K562 (cell line): ENCODE data around the gene USP24. TPM values are rescaled to one million over a fixed set of nuclear protein-coding genes. Genes with fewer than 3 reads are reported as not detected.

Experiments used
- DMBX1 ChIP-seq: fragments of 250-450 bp; sonication (Bioruptor Pico); IDR thresholded peaks from 2 replicates; pipeline ENCODE4 v1.8.0; 2022; ENCODE audit warnings: inconsistent platforms, mild to moderate bottlenecking, moderate library complexity, borderline replicate concordance
- NFE2 ChIP-seq: IDR thresholded peaks from 2 replicates; pipeline ENCODE4 v1.6.1; 2014; ENCODE audit warnings: antibody characterized with exemption, low read depth
- ZNF780A ChIP-seq: fragments of 250-450 bp; sonication (Bioruptor Pico); IDR thresholded peaks from 2 replicates; pipeline ENCODE4 v1.5.0; 2021; ENCODE audit warnings: mild to moderate bottlenecking
- polyA plus RNA-seq, 8 experiments: library from polyadenylated mRNA; depleted of rRNA in 4 of 8; stranded (reverse) in 5 of 8; unstranded in 3 of 8; fragments of >200 nt; fragmentation: Nextera tagmentation in 2 of 8; fragmentation: Illumina TruSeq in 1 of 8; extraction: Ambion mirVana in 2 of 8; extraction: Trizol in 1 of 8; gene quantifications; 2 replicates each; pipeline versions ENCODE4 v1.2.1 to v1.2.3, GENCODE V29; 2011 to 2014; ENCODE audit warnings: inconsistent platforms in 1 of 8, missing spikeins in 1 of 8
- total RNA-seq, 7 experiments: library from RNA; depleted of rRNA in 6 of 7; stranded (reverse); fragments of >200 nt in 6 of 7; fragmentation: Illumina TruSeq in 2 of 7; extraction: Trizol in 2 of 7; gene quantifications; 2 replicates each; pipeline versions ENCODE4 v1.2.1 to v1.2.3, GENCODE V29; 2011 to 2021; ENCODE audit warnings: low replicate concordance in 1 of 7
- TF ChIP-seq, protein P1 (sequence below): sonication (generic); formaldehyde crosslinking; IDR thresholded peaks from 2 replicates; pipeline ENCODE4 v1.8.0; 2023; ENCODE audit warnings: mild to moderate bottlenecking, missing genetic modification reagents
- TF ChIP-seq, protein P2 (sequence below): fragments of 450-650 bp; IDR thresholded peaks from 2 replicates; pipeline ENCODE4 v1.6.1; 2018; ENCODE audit not compliant: partially characterized antibody
- TF ChIP-seq, protein P3 (sequence below), 2 experiments: fragments of 200-800 bp in 1 of 2; sonication (Bioruptor generic) in 1 of 2; sonication (generic) in 1 of 2; formaldehyde crosslinking in 1 of 2; IDR thresholded peaks in 1 of 2; conservative IDR thresholded peaks in 1 of 2; 2 replicates each; pipeline versions ENCODE4 v1.5.0 to v1.6.1; 2016 to 2020; ENCODE audit warnings: missing compliant biosample characterization in 1 of 2, missing genetic modification characterization in 1 of 2, missing genetic modification reagents in 1 of 2
- TF ChIP-seq, protein P4 (sequence below): fragments of 250-450 bp; sonication (Bioruptor Pico); IDR thresholded peaks from 2 replicates; pipeline ENCODE4 v1.4.0; 2020; ENCODE audit warnings: mild to moderate bottlenecking, moderate library complexity
- TF ChIP-seq, protein P5 (sequence below): fragments of 200-800 bp; sonication (Bioruptor generic); IDR thresholded peaks from 2 replicates; pipeline ENCODE4 v1.6.1; 2017; ENCODE audit warnings: missing genetic modification characterization, missing compliant biosample characterization
- TF ChIP-seq, protein P6 (sequence below): IDR thresholded peaks from 2 replicates; pipeline ENCODE4 v1.6.1; 2012; ENCODE audit warnings: low read depth, low read length, improper control_type of control experiment, borderline replicate concordance
- TF ChIP-seq, protein P7 (sequence below), 2 experiments: fragments of 450-650 bp; conservative IDR thresholded peaks; 2 replicates each; pipeline ENCODE4 v1.6.1; 2017; ENCODE audit warnings: mild to moderate bottlenecking in 2 of 2, moderate library complexity in 2 of 2

USP24 gene
- total and polyA plus RNA-seq, 9 of the 15 experiments (the other 6 are each of a cell fraction or from before 2014, with no cell fraction given): 7.7 to 62.6 (median 36.8) TPM

DNA sequence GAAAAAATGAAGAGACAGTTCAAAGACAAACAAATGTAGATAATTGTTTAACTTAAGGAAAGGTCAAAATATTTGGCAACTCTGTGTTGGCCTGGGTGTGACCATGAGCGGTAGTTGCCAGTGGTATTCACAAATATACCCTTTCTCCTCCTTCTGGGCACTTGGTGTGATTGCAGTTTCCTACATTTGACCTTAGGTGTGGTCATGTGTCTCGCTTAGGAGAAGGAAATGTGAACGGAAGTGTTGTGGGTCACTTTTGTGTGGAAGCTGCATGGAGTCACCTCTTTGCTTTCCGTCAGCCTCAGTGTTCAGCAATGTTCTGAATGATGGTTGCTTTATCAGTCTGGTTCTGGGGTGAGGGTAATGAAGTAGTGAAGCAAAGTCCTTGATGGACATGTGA lies 179.3 kb downstream of the USP24 start (continued):
- TF ChIP-seq, protein P1, sequence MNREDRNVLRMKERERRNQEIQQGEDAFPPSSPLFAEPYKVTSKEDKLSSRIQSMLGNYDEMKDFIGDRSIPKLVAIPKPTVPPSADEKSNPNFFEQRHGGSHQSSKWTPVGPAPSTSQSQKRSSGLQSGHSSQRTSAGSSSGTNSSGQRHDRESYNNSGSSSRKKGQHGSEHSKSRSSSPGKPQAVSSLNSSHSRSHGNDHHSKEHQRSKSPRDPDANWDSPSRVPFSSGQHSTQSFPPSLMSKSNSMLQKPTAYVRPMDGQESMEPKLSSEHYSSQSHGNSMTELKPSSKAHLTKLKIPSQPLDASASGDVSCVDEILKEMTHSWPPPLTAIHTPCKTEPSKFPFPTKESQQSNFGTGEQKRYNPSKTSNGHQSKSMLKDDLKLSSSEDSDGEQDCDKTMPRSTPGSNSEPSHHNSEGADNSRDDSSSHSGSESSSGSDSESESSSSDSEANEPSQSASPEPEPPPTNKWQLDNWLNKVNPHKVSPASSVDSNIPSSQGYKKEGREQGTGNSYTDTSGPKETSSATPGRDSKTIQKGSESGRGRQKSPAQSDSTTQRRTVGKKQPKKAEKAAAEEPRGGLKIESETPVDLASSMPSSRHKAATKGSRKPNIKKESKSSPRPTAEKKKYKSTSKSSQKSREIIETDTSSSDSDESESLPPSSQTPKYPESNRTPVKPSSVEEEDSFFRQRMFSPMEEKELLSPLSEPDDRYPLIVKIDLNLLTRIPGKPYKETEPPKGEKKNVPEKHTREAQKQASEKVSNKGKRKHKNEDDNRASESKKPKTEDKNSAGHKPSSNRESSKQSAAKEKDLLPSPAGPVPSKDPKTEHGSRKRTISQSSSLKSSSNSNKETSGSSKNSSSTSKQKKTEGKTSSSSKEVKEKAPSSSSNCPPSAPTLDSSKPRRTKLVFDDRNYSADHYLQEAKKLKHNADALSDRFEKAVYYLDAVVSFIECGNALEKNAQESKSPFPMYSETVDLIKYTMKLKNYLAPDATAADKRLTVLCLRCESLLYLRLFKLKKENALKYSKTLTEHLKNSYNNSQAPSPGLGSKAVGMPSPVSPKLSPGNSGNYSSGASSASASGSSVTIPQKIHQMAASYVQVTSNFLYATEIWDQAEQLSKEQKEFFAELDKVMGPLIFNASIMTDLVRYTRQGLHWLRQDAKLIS (CRISPR knock-in tag): no peak
- TF ChIP-seq, protein P2, sequence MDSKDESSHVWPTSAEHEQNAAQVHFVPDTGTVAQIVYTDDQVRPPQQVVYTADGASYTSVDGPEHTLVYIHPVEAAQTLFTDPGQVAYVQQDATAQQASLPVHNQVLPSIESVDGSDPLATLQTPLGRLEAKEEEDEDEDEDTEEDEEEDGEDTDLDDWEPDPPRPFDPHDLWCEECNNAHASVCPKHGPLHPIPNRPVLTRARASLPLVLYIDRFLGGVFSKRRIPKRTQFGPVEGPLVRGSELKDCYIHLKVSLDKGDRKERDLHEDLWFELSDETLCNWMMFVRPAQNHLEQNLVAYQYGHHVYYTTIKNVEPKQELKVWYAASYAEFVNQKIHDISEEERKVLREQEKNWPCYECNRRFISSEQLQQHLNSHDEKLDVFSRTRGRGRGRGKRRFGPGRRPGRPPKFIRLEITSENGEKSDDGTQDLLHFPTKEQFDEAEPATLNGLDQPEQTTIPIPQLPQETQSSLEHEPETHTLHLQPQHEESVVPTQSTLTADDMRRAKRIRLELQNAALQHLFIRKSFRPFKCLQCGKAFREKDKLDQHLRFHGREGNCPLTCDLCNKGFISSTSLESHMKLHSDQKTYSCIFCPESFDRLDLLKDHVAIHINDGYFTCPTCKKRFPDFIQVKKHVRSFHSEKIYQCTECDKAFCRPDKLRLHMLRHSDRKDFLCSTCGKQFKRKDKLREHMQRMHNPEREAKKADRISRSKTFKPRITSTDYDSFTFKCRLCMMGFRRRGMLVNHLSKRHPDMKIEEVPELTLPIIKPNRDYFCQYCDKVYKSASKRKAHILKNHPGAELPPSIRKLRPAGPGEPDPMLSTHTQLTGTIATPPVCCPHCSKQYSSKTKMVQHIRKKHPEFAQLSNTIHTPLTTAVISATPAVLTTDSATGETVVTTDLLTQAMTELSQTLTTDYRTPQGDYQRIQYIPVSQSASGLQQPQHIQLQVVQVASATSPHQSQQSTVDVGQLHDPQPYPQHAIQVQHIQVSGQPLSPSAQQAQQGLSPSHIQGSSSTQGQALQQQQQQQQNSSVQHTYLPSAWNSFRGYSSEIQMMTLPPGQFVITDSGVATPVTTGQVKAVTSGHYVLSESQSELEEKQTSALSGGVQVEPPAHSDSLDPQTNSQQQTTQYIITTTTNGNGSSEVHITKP: no peak
- TF ChIP-seq, protein P3, sequence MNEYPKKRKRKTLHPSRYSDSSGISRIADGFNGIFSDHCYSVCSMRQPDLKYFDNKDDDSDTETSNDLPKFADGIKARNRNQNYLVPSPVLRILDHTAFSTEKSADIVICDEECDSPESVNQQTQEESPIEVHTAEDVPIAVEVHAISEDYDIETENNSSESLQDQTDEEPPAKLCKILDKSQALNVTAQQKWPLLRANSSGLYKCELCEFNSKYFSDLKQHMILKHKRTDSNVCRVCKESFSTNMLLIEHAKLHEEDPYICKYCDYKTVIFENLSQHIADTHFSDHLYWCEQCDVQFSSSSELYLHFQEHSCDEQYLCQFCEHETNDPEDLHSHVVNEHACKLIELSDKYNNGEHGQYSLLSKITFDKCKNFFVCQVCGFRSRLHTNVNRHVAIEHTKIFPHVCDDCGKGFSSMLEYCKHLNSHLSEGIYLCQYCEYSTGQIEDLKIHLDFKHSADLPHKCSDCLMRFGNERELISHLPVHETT (CRISPR knock-in tag; conservative IDR thresholded peaks at IDR 0.05 in 1 of 2, IDR thresholded peaks at IDR 0.05 in 1 of 2): no peak
- TF ChIP-seq ZNF780A (CRISPR knock-in tag): no peak
- no peak for TF ChIP-seq NFE2
- TF ChIP-seq, protein P4, sequence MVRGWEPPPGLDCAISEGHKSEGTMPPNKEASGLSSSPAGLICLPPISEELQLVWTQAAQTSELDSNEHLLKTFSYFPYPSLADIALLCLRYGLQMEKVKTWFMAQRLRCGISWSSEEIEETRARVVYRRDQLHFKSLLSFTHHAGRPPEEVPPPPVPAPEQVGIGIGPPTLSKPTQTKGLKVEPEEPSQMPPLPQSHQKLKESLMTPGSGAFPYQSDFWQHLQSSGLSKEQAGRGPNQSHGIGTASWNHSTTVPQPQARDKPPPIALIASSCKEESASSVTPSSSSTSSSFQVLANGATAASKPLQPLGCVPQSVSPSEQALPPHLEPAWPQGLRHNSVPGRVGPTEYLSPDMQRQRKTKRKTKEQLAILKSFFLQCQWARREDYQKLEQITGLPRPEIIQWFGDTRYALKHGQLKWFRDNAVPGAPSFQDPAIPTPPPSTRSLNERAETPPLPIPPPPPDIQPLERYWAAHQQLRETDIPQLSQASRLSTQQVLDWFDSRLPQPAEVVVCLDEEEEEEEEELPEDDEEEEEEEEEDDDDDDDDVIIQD (CRISPR knock-in tag): no peak
- TF ChIP-seq, protein P5, sequence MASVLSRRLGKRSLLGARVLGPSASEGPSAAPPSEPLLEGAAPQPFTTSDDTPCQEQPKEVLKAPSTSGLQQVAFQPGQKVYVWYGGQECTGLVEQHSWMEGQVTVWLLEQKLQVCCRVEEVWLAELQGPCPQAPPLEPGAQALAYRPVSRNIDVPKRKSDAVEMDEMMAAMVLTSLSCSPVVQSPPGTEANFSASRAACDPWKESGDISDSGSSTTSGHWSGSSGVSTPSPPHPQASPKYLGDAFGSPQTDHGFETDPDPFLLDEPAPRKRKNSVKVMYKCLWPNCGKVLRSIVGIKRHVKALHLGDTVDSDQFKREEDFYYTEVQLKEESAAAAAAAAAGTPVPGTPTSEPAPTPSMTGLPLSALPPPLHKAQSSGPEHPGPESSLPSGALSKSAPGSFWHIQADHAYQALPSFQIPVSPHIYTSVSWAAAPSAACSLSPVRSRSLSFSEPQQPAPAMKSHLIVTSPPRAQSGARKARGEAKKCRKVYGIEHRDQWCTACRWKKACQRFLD: no peak
- TF ChIP-seq, protein P6, sequence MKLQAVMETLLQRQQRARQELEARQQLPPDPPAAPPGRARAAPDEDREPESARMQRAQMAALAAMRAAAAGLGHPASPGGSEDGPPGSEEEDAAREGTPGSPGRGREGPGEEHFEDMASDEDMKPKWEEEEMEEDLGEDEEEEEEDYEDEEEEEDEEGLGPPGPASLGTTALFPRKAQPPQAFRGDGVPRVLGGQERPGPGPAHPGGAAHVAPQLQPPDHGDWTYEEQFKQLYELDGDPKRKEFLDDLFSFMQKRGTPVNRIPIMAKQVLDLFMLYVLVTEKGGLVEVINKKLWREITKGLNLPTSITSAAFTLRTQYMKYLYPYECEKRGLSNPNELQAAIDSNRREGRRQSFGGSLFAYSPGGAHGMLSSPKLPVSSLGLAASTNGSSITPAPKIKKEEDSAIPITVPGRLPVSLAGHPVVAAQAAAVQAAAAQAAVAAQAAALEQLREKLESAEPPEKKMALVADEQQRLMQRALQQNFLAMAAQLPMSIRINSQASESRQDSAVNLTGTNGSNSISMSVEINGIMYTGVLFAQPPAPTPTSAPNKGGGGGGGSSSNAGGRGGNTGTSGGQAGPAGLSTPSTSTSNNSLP: no peak
- TF ChIP-seq, protein P7, sequence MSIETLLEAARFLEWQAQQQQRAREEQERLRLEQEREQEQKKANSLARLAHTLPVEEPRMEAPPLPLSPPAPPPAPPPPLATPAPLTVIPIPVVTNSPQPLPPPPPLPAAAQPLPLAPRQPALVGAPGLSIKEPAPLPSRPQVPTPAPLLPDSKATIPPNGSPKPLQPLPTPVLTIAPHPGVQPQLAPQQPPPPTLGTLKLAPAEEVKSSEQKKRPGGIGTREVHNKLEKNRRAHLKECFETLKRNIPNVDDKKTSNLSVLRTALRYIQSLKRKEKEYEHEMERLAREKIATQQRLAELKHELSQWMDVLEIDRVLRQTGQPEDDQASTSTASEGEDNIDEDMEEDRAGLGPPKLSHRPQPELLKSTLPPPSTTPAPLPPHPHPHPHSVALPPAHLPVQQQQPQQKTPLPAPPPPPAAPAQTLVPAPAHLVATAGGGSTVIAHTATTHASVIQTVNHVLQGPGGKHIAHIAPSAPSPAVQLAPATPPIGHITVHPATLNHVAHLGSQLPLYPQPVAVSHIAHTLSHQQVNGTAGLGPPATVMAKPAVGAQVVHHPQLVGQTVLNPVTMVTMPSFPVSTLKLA (conservative IDR thresholded peaks at IDR 0.05): 0 out of 4 replicates have a peak, but pooled peaks of 1 of the 2 experiments have one; percentile 16
- no peak for TF ChIP-seq DMBX1
